ENCODE measurements around the gene KAZN.

DNA sequence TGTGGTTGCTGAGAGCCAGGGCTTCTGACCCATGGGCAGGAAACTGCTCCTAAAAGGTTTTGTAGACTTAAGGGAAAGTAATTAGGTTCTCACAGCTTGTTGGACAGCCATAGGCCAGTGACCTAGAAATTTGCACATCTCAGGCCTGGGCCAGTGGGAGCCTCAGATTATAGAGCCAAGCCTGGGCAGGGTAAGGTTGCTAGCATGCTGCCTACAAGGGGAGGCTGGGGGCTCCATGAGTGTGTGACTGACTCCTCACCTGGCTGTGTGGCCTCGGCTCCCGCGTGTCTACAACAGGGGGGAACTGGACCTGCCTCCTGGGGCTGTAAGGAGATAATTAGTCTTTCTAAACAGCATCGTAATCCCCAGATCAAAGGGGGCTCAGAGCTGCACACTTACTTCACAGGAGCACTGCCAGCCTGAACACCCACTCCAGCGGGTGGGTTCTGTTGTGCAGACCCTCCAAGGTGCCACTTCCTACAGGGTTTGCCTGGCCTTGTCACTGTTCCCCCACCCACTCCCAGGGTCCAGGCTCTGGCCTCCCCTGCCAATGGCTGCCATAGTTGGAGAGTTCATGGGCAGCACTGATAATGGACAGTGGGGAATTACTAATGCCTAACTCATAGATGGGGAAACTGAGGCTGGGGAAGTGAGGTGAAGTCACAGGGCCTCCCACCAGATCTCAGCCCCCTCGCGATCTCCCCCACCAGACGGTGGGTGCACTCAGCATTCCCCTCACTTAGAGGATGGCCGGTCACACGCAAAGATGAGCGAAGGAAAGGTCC is 324.6 kb downstream of the KAZN start:
- TF ChIP-seq, protein P1, sequence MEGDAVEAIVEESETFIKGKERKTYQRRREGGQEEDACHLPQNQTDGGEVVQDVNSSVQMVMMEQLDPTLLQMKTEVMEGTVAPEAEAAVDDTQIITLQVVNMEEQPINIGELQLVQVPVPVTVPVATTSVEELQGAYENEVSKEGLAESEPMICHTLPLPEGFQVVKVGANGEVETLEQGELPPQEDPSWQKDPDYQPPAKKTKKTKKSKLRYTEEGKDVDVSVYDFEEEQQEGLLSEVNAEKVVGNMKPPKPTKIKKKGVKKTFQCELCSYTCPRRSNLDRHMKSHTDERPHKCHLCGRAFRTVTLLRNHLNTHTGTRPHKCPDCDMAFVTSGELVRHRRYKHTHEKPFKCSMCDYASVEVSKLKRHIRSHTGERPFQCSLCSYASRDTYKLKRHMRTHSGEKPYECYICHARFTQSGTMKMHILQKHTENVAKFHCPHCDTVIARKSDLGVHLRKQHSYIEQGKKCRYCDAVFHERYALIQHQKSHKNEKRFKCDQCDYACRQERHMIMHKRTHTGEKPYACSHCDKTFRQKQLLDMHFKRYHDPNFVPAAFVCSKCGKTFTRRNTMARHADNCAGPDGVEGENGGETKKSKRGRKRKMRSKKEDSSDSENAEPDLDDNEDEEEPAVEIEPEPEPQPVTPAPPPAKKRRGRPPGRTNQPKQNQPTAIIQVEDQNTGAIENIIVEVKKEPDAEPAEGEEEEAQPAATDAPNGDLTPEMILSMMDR (IDR thresholded peaks at IDR 0.05; ENCODE audit: low read length), result no peak
- TF ChIP-seq EZH2 (IDR thresholded peaks at IDR 0.05; ENCODE audit: borderline replicate concordance, low read length), result no peak
